HS-5 (cell line): ENCODE results near the gene CD44.

Source experiments
- DNase-seq: peaks from one replicate; pipeline ENCODE4 v3.0.0-alpha.2; 2012; ENCODE audit warnings: low read depth

Gene CD44

GRCh38 chr11:35158701-35159510, 19.9 kb downstream of the CD44 start:
- DNase-seq: no peak

GRCh38 chr11:35160246-35160824, 21.4 kb downstream of the CD44 start:
- DNase-seq: no peak

- no peak for DNase-seq
Observed at GRCh38 chr11:35160902-35161597, 22.1 kb downstream of the CD44 start.

- peak; percentile 34 for DNase-seq
Observed at GRCh38 chr11:35162745-35163144, 23.8 kb downstream of the CD44 start.

- peak; percentile 35 for DNase-seq
Observed at GRCh38 chr11:35163209-35163608, 24.2 kb downstream of the CD44 start.

GRCh38 chr11:35163702-35164496, 24.9 kb downstream of the CD44 start:
- DNase-seq: no peak

GRCh38 chr11:35165030-35165422, 26.1 kb downstream of the CD44 start:
- no peak for DNase-seq

GRCh38 chr11:35165423-35166368, 26.7 kb downstream of the CD44 start:
- peak; percentile 75 for DNase-seq

- DNase-seq: peak; percentile 93
Observed at GRCh38 chr11:35166369-35167360, 27.7 kb downstream of the CD44 start.

GRCh38 chr11:35167426-35167954, 28.5 kb downstream of the CD44 start:
- no peak for DNase-seq

- DNase-seq: no peak
Observed at GRCh38 chr11:35168671-35169070, 29.7 kb downstream of the CD44 start.

GRCh38 chr11:35169112-35169511, 30.1 kb downstream of the CD44 start:
- DNase-seq: no peak

GRCh38 chr11:35169754-35170153, 30.8 kb downstream of the CD44 start:
- no peak for DNase-seq

- DNase-seq: no peak
Observed at GRCh38 chr11:35170503-35170902, 31.5 kb downstream of the CD44 start.

- no peak for DNase-seq
Observed at GRCh38 chr11:35171226-35171625, 32.3 kb downstream of the CD44 start.

GRCh38 chr11:35173011-35173511, 34.1 kb downstream of the CD44 start:
- DNase-seq: no peak

- DNase-seq: peak; percentile 25
Observed at GRCh38 chr11:35173616-35174566, 34.9 kb downstream of the CD44 start.

- DNase-seq: peak; percentile 36
Observed at GRCh38 chr11:35174666-35175065, 35.7 kb downstream of the CD44 start.
